ENCODE results near the gene DDHD1. TPM values are rescaled to one million over a fixed set of nuclear protein-coding genes. Genes with fewer than 3 reads are reported as not detected.

DDHD1 gene
- total RNA-seq, 2 donors from 2014 or later: 77.1 to 80.4 TPM

Other genes starting within 250 kb of the DDHD1 start
- 1 to 10 TPM in 1 of 2 donors, under 1 TPM in 1; 0.78 to 3.6 TPM for gene FERMT2, start 202.3 kb downstream of the DDHD1 start, total RNA-seq